Left colon (tissue), 2 donors: ENCODE measurements around the gene LILRB3. TPM values are rescaled to one million over a fixed set of nuclear protein-coding genes. Genes with fewer than 3 reads are reported as not detected.
A peak's percentile ranks its signal among the peaks of the same experiment; 100 is the strongest.
"Not testable (repeated sequence)": the region's sequence is repeated elsewhere in the genome, so short reads cannot be mapped to it uniquely, and the experiment has no call there.

Source experiments
- ATAC-seq: fragments of 200-7000 bp; cut with Tn5 transposase; one replicate; pipeline ENCODE4 v1.9.1; 2020; ENCODE audit warnings: mild to moderate bottlenecking, moderate library complexity
- DNase-seq, 2 donors: peaks; one replicate each; pipeline ENCODE4 v3.0.0-alpha.2; 2020
- intact Hi-C, 2 donors: fragments of 100-400 bp; cut with DNase I in 1 of 2; cut with micrococcal nuclease in 1 of 2; formaldehyde crosslinking; loops; one replicate each; pipeline versions ENCODE4 v1.11.2 to v1.14.0; 2022; cut with DNase I, micrococcal nuclease
- total RNA-seq, 2 donors: library from RNA; stranded (reverse); fragmentation: NEBNext Ultra II Directional; extraction: Animal tissue kit (Norgen Biotek cat#: 25700); gene quantifications; one replicate each; pipeline ENCODE4 v1.2.1, GENCODE V29; 2021
- donor health status: DM: no; HTN: no; CAD: no.
- donor health status: DM: yes; HTN: yes; CAD: no.

The LILRB3 gene
- total RNA-seq, 2 donors from 2014 or later: 2.0 to 3.5 TPM

- peak in 1 of 2 donors; percentile 21 for DNase-seq
- intact Hi-C loops: no loop called here
- no peak for ATAC-seq
Measured at GRCh38 chr19:54218960-54219661, 3.7 kb downstream of the LILRB3 start.

- ATAC-seq (no peak), DNase-seq (peak in 1 of 2 donors; percentile 17)
- intact Hi-C loops: no loop called here
Measured at GRCh38 chr19:54218259-54218658, 4.5 kb downstream of the LILRB3 start.

GRCh38 chr19:54217517-54218247 lies 5.1 kb downstream of the LILRB3 start:
- ATAC-seq, intact Hi-C loops: not testable (repeated sequence)
- peak in 1 of 2 donors; percentile 14 for DNase-seq

- intact Hi-C loops: no loop called here
- ATAC-seq (no peak), DNase-seq (peak in 1 of 2 donors; percentile 12)
Measured at GRCh38 chr19:54216869-54217268, 5.9 kb downstream of the LILRB3 start.

- DNase-seq, ATAC-seq, intact Hi-C loops: not testable (repeated sequence)
Measured at GRCh38 chr19:54214734-54215133, 8.1 kb downstream of the LILRB3 start.

GRCh38 chr19:54214217-54214616 lies 8.6 kb downstream of the LILRB3 start:
- ATAC-seq, DNase-seq, intact Hi-C loops: not testable (repeated sequence)

- intact Hi-C loops: no loop called here
- no peak for DNase-seq
- ATAC-seq: no peak
Measured at GRCh38 chr19:54211235-54211634, 11.6 kb downstream of the LILRB3 start.

GRCh38 chr19:54209811-54210494 lies 12.9 kb downstream of the LILRB3 start:
- intact Hi-C loops: no loop called here
- DNase-seq (peak; percentile 92 to 94), ATAC-seq (peak; percentile 77)

- intact Hi-C loops: no loop called here
- DNase-seq: peak in 1 of 2 donors; percentile 36
- ATAC-seq: peak; percentile 20
Measured at GRCh38 chr19:54209058-54209810, 13.6 kb downstream of the LILRB3 start.

- DNase-seq: no peak
- intact Hi-C loops: no loop called here
- ATAC-seq: no peak
Measured at GRCh38 chr19:54208784-54209057, 14.1 kb downstream of the LILRB3 start.

- intact Hi-C loops: no loop called here
- DNase-seq (peak; percentile 37 to 66), ATAC-seq (no peak)
Measured at GRCh38 chr19:54207983-54208783, 14.6 kb downstream of the LILRB3 start.

- no peak for ATAC-seq
- intact Hi-C loops: no loop called here
- DNase-seq: no peak
Measured at GRCh38 chr19:54207676-54207982, 15.2 kb downstream of the LILRB3 start.

- DNase-seq, ATAC-seq, intact Hi-C loops: not testable (repeated sequence)
Measured at GRCh38 chr19:54207193-54207592, 15.6 kb downstream of the LILRB3 start.

- intact Hi-C loops: no loop called here
- DNase-seq (no peak), ATAC-seq (no peak)
Measured at GRCh38 chr19:54206831-54207177, 16.0 kb downstream of the LILRB3 start.

GRCh38 chr19:54206030-54206830 lies 16.6 kb downstream of the LILRB3 start:
- intact Hi-C loops: no loop called here
- no peak for ATAC-seq
- DNase-seq: peak in 1 of 2 donors; percentile 29

- intact Hi-C loops: no loop called here
- DNase-seq: no peak
- no peak for ATAC-seq
Measured at GRCh38 chr19:54204767-54205468, 17.9 kb downstream of the LILRB3 start.

- intact Hi-C loops: no loop called here
- peak; percentile 20 for ATAC-seq
- DNase-seq: peak in 1 of 2 donors; percentile 28
Measured at GRCh38 chr19:54203151-54203611, 19.6 kb downstream of the LILRB3 start.
